NCI-H82 treated with DMSO at 0.1 percent for 48 hours (cell line): ENCODE data around the gene DENND1C.

Experiments used
- DNase-seq: peaks from one replicate; lab custom pipeline; 2025; ENCODE audit not compliant: unreplicated experiment; lab: John Stamatoyannopoulos, UW

DENND1C gene

DNA sequence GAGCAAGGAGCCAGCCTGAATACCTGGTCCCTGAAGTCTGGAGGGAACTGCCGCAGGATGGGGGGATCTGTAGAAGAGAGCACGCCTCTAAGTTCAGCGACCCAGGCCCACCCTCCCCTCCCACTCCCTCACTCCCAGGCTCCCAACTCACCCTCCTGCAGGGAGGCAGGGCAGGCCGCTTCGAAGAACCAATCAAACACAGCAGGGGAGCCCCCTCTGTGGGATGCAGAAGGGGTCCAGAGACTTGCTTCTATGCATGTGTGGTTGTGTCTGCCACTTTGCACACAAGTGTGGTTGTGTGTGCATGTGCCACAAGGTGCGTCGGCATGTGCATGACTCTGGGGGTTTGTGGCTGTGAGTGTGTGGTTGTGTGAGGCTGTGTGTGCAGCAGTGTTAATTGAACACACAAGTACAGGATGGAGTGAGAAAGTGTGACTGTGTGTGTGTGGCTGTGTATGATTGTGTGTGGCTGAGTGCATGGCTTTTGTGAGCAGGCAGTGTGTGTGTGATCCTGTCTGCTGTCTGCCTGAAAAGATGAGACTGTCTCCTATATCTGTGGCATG lies 1.7 kb downstream of the DENND1C start:
- no peak for DNase-seq

DNA sequence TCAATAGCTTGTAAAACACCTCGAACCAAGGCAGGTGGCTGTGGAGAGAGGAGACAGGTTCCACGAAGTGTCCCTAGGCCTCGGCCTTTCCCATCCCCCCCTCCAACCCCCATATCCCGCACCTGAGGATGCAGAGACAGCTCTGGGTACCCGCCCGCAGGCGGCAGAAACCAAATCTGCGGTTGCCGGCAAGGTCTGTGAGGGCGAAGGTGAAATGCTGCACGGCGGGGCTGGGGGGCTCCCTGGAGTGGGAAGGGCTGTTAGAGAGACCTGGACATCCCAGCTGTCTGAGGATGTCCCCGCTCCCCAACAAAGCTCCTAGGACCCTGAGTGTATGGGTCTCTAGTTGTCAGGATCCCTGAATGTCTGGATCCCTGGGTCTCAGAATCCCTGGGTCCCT lies 2.8 kb downstream of the DENND1C start:
- DNase-seq: no peak

GRCh38 chr19:6476896-6477431 lies 4.6 kb downstream of the DENND1C start:
- DNase-seq: no peak

- peak; percentile 57 for DNase-seq
Measured at GRCh38 chr19:6476155-6476895, 5.3 kb downstream of the DENND1C start.

DNA sequence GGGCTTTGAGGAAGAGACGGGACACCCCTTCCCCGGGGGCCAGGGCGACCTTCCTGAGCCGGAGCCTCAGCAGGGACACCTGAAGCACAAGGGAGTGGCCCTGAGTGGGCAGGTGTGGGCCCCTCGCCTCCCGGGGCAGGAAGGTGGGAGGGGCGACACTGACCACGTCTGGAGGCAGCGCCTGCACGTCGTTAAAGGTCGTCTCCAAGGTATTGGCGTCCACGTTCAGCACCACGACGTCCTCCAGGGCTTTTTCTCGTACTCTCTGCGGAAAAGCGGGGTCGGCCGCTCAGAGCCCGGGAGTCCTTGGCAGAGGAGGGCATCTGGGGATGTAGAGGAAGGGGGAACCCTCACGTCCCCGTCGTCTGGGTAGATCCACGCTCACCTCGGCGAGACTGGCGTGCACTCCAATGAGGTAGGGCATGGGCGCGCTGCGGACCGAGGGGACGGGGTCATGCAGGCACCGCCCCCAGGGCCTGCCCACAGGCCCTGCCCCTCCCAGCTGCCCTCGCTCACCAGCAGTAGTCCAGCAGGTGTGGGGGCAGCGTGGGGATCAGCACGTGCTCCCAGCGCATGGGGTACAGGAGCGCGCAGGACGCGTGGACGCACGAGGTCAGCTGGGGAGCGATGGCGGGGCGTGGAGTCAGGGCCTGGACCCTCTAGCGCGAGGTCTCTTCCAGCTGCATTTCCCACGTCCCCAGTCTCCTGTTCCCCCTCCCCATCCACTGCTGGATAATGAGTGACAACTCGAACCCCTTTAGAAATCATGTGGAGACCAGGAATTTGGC lies 6.1 kb downstream of the DENND1C start:
- DNase-seq: no peak

DNA sequence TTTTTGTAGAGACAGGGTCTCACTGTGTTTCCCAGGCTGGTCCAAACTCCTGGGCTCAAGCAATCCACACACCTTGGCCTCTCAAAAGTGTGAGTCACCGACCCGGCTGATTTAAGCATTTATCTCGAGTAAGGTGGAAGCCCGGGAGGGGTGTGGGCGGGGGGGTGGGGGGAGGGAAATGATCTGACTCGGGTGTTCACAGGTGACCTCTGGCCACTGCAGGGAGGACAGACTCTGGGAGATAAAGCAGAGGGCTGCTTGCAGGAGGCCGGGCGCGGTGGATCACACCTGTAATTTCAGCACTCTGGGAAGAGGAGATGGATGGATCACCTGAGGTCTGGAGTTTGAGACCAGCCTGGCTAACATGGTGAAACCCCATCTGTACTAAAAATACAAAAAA lies 7.9 kb downstream of the DENND1C start:
- DNase-seq: no peak

- DNase-seq: no peak
Measured at GRCh38 chr19:6472713-6473112, 8.9 kb downstream of the DENND1C start.

DNA sequence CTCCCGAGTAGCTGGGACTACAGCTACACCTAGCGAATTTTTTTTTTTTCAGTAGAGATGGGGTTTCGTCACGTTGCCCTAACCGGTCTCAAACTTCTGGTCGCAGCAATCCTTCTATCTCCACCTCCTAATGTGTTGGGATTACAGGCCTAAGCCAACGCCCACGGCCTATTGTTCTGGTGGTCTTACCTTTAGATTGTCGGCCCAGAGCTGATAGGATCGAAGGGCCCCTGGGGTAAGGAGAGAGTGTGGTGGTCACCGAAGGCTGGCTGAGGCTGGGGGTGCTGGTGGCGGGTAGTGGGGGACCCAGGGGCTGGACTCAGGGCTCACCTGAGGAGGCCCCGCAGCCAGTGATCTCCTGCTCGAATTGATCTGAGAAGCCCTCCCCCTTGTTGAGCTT lies 10.5 kb downstream of the DENND1C start:
- DNase-seq: no peak

DNA sequence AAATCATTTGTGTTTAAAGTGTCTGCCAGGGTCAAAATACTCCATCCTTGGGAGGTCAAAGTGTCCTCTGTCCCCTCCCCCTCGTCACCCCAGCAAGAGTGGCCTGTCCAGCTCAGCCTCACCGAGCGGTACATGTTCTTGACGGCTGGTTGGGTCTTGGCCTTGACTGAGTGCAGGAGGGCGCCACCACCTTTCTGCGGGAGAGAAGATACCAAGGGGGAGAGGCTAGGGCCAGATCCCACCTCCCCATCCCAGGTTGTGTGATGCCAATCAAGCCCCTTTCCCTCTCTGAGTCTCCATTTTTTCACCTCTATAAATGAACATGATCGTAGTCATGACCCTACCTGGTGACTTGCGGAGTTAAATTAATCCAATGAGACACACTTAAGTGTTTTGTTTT lies 11.4 kb downstream of the DENND1C start:
- DNase-seq: no peak

GRCh38 chr19:6467384-6467783 lies 14.2 kb downstream of the DENND1C start:
- no peak for DNase-seq

- no peak for DNase-seq
Measured at GRCh38 chr19:6466526-6467248, 14.9 kb downstream of the DENND1C start.

DNA sequence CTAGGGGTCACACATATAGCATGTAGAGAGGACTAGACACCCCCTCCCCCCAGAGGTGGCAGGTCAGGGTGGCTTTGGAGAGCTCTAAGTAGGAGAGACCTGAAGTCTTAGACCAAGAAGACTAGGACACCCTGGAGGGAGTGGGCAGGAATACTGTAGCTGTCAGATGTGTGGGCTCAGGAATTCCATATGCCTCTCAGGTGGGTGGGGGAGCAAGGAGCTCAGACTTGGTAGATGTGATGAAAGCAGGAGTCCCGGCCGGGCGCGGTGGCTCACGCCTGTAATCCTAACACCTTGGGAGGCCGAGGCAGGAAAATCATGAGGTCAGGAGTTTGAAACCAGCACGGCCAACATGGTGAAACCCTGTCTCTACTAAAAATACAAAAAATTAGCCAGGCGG lies 15.9 kb downstream of the DENND1C start:
- DNase-seq: no peak

GRCh38 chr19:6465006-6465405 lies 16.6 kb downstream of the DENND1C start:
- no peak for DNase-seq

DNA sequence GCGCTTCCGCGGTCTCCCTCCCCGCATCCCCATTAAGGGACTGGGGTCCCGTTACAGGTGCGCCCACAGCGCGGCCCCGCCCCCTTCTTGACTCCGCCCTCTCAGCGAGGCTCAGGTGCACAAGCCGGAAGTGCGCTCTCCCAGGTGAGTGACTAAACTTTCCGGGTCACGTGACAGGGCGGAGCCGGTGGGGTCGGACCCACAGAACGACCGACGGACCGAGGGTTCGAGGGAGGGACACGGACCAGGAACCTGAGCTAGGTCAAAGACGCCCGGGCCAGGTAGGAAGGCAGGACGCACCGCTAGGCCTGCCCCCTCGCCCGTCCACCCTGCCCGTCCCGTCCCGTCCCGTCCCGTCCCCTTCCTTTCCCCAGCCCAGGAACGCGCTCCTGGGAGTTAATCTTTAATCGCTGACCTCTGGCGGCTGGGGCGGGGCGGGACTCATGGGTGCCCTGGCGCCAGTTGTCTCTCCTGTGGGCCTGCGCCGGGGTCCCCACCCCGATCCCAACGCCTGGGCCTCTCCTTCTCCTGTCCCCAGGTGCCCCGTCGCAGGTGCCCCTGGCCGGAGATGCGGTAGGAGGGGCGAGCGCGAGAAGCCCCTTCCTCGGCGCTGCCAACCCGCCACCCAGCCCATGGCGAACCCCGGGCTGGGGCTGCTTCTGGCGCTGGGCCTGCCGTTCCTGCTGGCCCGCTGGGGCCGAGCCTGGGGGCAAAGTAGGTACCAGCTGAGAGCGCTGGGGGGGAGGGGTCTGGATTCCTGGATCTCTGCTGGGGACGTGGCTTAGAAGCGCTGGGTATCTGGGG lies 17.3 kb downstream of the DENND1C start, which contains the start of gene CRB3:
Gene CRB3 (plus strand): TSS at position 202 of the 804 bp plus-strand sequence. CDS start 431 bp downstream, at position 633.
- no peak for DNase-seq

- peak; percentile 89 for DNase-seq
Measured at GRCh38 chr19:6460099-6460884, 21.3 kb downstream of the DENND1C start.

GRCh38 chr19:6459262-6460098 lies 22.1 kb downstream of the DENND1C start, which contains the start of gene SLC25A23:
SLC25A23 (minus strand) TSS chr19:6459792; CDS start chr19:6459628, 164 bp downstream.
- no peak for DNase-seq

- no peak for DNase-seq
Measured at GRCh38 chr19:6458695-6459261, 22.8 kb downstream of the DENND1C start.
